GM23248 (cell line): ENCODE measurements around the gene ATP6V0B.

ENCODE experiments used
- EZH2 ChIP-seq: fragments of 200-600 bp; sonication (generic); IDR thresholded peaks from 2 replicates; pipeline ENCODE4 v1.6.1; 2018; ENCODE audit warnings: antibody characterized with exemption, mild to moderate bottlenecking; ENCODE audit not compliant: insufficient read depth, poor library complexity, severe bottlenecking
- EZH2phosphoT487 ChIP-seq: fragments of 200-600 bp; sonication (generic); IDR thresholded peaks from 2 replicates; pipeline ENCODE4 v1.6.1; 2018; ENCODE audit warnings: antibody characterized with exemption, moderate library complexity, mild to moderate bottlenecking, low read depth; ENCODE audit not compliant: insufficient read depth

DNA sequence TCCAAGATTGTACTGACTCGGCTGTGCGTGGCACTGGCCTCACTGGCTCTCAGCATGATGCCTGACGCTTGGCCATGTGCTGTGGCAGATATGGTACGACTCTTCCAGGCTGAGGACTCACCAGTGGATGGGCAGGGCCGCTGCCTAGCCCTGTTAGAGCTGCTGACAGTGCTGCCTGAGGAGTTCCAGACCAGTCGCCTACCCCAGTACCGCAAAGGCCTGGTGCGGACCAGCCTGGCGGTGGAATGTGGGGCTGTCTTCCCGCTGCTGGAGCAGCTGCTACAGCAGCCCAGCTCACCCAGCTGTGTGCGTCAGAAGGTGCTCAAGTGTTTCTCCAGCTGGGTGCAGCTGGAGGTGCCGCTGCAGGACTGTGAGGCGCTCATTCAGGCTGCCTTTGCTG is 25.1 kb upstream of the ATP6V0B start:
- no peak for TF ChIP-seq EZH2
- TF ChIP-seq EZH2phosphoT487, result no peak
